Hepatocyte (in vitro differentiated cells): ENCODE data around the gene SET. TPM values are rescaled to one million over a fixed set of nuclear protein-coding genes. Genes with fewer than 3 reads are reported as not detected.

Experiments
- DNase-seq: peaks from one replicate; pipeline ENCODE4 v3.0.0-alpha.2; 2016; ENCODE audit warnings: low spot score
- H2AFZ ChIP-seq: fragments of 200-600 bp; sonication (generic); 2 replicates; pipeline ENCODE4 v1.6.0; 2016; ENCODE audit warnings: antibody characterized with exemption, mild to moderate bottlenecking
- H3K27ac ChIP-seq: fragments of 200-600 bp; sonication (generic); 2 replicates; pipeline ENCODE4 v1.5.1; 2016; ENCODE audit warnings: mild to moderate bottlenecking
- H3K27me3 ChIP-seq: fragments of 200-600 bp; sonication (generic); 2 replicates; pipeline ENCODE4 v1.6.1; 2016
- H3K36me3 ChIP-seq: fragments of 200-600 bp; sonication (generic); replicated peaks from 2 replicates; pipeline ENCODE4 v1.5.1; 2016; ENCODE audit warnings: low read depth; ENCODE audit not compliant: insufficient read depth
- H3K4me1 ChIP-seq: fragments of 200-600 bp; sonication (generic); 2 replicates; pipeline ENCODE4 v1.5.1; 2016; ENCODE audit warnings: mild to moderate bottlenecking, moderate library complexity; ENCODE audit not compliant: insufficient read depth
- H3K4me2 ChIP-seq: fragments of 200-600 bp; sonication (generic); 2 replicates; pipeline ENCODE4 v1.6.0; 2016
- H3K4me3 ChIP-seq: fragments of 200-600 bp; sonication (generic); 2 replicates; pipeline ENCODE4 v1.5.1; 2016; ENCODE audit warnings: mild to moderate bottlenecking
- H3K79me2 ChIP-seq: fragments of 200-600 bp; sonication (generic); 2 replicates; pipeline ENCODE4 v1.6.0; 2017; ENCODE audit warnings: mild to moderate bottlenecking
- H3K9me2 ChIP-seq: fragments of 200-600 bp; sonication (generic); replicated peaks from 2 replicates; pipeline ENCODE4 v1.6.0; 2017; ENCODE audit warnings: mild to moderate bottlenecking; ENCODE audit not compliant: insufficient read depth
- H3K9me3 ChIP-seq: fragments of 200-600 bp; sonication (generic); 2 replicates; pipeline ENCODE4 v1.5.1; 2016; ENCODE audit warnings: low read depth, mild to moderate bottlenecking
- H4K20me1 ChIP-seq: fragments of 200-600 bp; sonication (generic); 2 replicates; pipeline ENCODE4 v1.6.0; 2016; ENCODE audit warnings: mild to moderate bottlenecking; ENCODE audit not compliant: insufficient read depth, poor library complexity, severe bottlenecking
- EZH2 ChIP-seq: fragments of 200-600 bp; sonication (generic); IDR thresholded peaks from 2 replicates; pipeline ENCODE4 v1.6.1; 2016; ENCODE audit warnings: antibody characterized with exemption, mild to moderate bottlenecking, borderline replicate concordance
- EZH2phosphoT487 ChIP-seq: fragments of 200-600 bp; sonication (generic); IDR thresholded peaks from one replicate; pipeline ENCODE4 v1.6.1; 2018; ENCODE audit warnings: antibody characterized with exemption, mild to moderate bottlenecking, low read depth, moderate library complexity; ENCODE audit not compliant: unreplicated experiment, severe bottlenecking
- WGBS: methylation state at CpG from one replicate; pipeline ENCODE4 v1.1.6; 2016; ENCODE audit warnings: low lambda C conversion rate; ENCODE audit errors: missing lambda C conversion rate; 5-methylcytosine and 5-hydroxymethylcytosine counted together
- polyA plus RNA-seq: library from polyadenylated mRNA; unstranded; fragments of >200 nt; fragmentation: Nextera tagmentation; extraction: Ambion mirVana; gene quantifications from 2 replicates; pipeline ENCODE4 v1.2.1, GENCODE V29; 2016
- total RNA-seq: library from RNA; depleted of rRNA; stranded (reverse); fragments of >200 nt; gene quantifications from 2 replicates; pipeline ENCODE4 v1.2.3, GENCODE V29; 2014
- TF ChIP-seq, protein P1 (sequence below): fragments of 200-600 bp; sonication (generic); IDR thresholded peaks from 2 replicates; pipeline ENCODE4 v1.5.1; 2016; ENCODE audit warnings: antibody characterized with exemption, mild to moderate bottlenecking; ENCODE audit not compliant: poor library complexity

SET gene
- total and polyA plus RNA-seq, 2 experiments from 2014 or later, result 217 to 416 TPM

DNA sequence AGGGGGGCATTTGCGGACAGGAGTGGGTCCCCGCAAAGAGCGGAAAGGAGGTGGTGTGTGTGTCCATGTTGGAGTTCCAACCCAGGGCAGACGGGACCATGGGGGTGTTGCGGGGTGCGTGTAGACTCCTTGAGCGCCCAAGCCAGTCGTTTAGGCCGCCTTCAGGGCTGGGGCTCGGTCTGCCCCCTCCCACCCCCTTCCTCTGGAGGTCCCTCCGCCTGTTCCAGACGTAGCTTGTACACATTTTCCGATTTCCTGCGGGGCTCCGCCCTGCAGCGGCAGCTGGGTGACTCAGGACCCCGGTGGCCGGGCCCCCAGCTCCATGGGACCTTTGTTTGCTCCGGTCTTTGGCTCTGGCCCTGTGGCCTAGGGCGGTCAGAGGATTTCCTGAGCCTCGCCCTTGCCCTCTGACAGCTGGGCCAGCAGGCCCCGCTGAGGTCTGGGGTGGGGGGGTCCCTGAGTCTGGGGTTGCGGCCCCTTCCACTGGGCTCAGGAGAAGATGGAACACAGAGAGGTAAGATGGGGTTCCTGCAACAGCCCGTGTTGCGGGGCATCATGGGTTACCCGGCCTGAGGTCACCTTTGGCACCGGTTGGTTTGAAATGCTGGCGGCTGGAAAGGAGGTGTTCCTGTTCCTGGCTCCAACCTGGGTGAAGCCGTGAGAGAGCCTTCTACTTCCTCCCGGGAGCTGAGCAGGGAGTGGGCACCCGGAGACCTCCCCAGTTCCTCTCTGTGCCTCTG lies 14.8 kb downstream of the SET start:
- DNase-seq, result no peak
- Histone ChIP-seq H3K4me1 (no peaks in the 10 kb centered on the region), H3K27ac (no peak overlapping the region), H3K9me2 (no peaks in the 10 kb centered on the region), H3K4me2 (peak overlapping the region; percentile 97), H4K20me1 (no peaks in the 10 kb centered on the region), H3K36me3 (no peaks in the 10 kb centered on the region), H3K79me2 (no peaks in the 10 kb centered on the region), H3K4me3 (no peak overlapping the region), H3K27me3 (no peaks in the 10 kb centered on the region), H2AFZ (no peak overlapping the region), H3K9me3 (no peaks in the 10 kb centered on the region)
- WGBS, result 86% methylated on average over 30 of the region's 31 CpGs
- TF ChIP-seq EZH2phosphoT487 (no peak), EZH2 (no peak)
- TF ChIP-seq, protein P1, sequence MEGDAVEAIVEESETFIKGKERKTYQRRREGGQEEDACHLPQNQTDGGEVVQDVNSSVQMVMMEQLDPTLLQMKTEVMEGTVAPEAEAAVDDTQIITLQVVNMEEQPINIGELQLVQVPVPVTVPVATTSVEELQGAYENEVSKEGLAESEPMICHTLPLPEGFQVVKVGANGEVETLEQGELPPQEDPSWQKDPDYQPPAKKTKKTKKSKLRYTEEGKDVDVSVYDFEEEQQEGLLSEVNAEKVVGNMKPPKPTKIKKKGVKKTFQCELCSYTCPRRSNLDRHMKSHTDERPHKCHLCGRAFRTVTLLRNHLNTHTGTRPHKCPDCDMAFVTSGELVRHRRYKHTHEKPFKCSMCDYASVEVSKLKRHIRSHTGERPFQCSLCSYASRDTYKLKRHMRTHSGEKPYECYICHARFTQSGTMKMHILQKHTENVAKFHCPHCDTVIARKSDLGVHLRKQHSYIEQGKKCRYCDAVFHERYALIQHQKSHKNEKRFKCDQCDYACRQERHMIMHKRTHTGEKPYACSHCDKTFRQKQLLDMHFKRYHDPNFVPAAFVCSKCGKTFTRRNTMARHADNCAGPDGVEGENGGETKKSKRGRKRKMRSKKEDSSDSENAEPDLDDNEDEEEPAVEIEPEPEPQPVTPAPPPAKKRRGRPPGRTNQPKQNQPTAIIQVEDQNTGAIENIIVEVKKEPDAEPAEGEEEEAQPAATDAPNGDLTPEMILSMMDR, result no peak

DNA sequence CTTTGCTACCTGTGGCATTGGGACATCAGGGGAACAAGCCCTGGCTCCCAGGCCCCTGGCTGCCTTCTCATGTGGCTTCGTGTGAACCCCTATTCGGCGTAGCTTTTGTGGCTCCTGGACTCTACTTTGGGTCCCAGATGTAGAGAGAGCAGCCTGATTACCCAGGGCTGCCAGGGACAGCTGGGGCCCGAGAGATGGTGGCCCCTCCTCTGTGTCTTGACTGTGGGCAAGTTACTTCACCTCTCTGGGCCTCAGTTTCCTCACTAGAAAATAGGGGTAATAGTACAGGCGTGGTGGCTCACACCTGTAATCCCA lies 15.3 kb downstream of the SET start:
- H4K20me1 ChIP-seq, result no peaks in the 10 kb centered on the region
- no peak overlapping the region for H2AFZ ChIP-seq
- H3K9me2 ChIP-seq, result no peaks in the 10 kb centered on the region
- H3K79me2 ChIP-seq, result no peaks in the 10 kb centered on the region
- no peaks in the 10 kb centered on the region for H3K9me3 ChIP-seq
- no peak overlapping the region for H3K27ac ChIP-seq
- no peaks in the 10 kb centered on the region for H3K27me3 ChIP-seq
- WGBS, result 97% methylated on average over 5 of the region's 5 CpGs
- H3K4me1 ChIP-seq, result no peaks in the 10 kb centered on the region
- no peak for DNase-seq
- no peak overlapping the region for H3K4me3 ChIP-seq
- TF ChIP-seq EZH2phosphoT487, result no peak
- TF ChIP-seq EZH2, result no peak
- TF ChIP-seq, protein P1, result no peak
- no peak overlapping the region for H3K4me2 ChIP-seq
- no peaks in the 10 kb centered on the region for H3K36me3 ChIP-seq

- Histone ChIP-seq H3K36me3 (no peaks in the 10 kb centered on the region), H3K27ac (no peak overlapping the region), H3K4me1 (no peaks in the 10 kb centered on the region), H3K79me2 (no peaks in the 10 kb centered on the region), H4K20me1 (no peaks in the 10 kb centered on the region), H2AFZ (no peak overlapping the region), H3K4me3 (no peak overlapping the region), H3K4me2 (no peak overlapping the region), H3K9me2 (no peaks in the 10 kb centered on the region), H3K27me3 (no peaks in the 10 kb centered on the region), H3K9me3 (no peaks in the 10 kb centered on the region)
- no peak for DNase-seq
- 96% methylated on average over 36 of the region's 36 CpGs for WGBS
- TF ChIP-seq EZH2phosphoT487, result no peak
- no peak for TF ChIP-seq EZH2
- TF ChIP-seq, protein P1, result no peak
These were observed 16.3 kb downstream of the SET start for GRCh38 chr9:128705051-128705965.
